Posterior vena cava (tissue), 2 donors: ENCODE results near the gene LMNA. TPM values are rescaled to one million over a fixed set of nuclear protein-coding genes. Genes with fewer than 3 reads are reported as not detected.
A peak's percentile ranks its signal among the peaks of the same experiment; 100 is the strongest.

ENCODE experiments used
- DNase-seq: peaks from one replicate; pipeline ENCODE4 v3.0.0-alpha.2; 2020; ENCODE audit warnings: low spot score
- intact Hi-C, 2 donors: fragments of 100-400 bp; cut with DNase I; formaldehyde crosslinking; loops; one replicate each; pipeline versions ENCODE4 v1.14.1 to v1.14.2; 2022 to 2023
- total RNA-seq, 2 donors: library from RNA; stranded (reverse); fragmentation: NEBNext Ultra II Directional; extraction: Animal tissue kit (Norgen Biotek cat#: 25700); gene quantifications; one replicate each; pipeline ENCODE4 v1.2.1, GENCODE V29; 2021
- donor health status: DM: yes; HTN: yes; CAD: no.
- donor health status: DM: yes; HTN: yes; CAD: no.

Gene LMNA
- total RNA-seq, 2 donors from 2014 or later = 500 to 599 TPM

- peak; percentile 96 for DNase-seq
- intact Hi-C loops = loop anchor here in 1 of 2 donors (5.0 kb wide), 1 partner anchor 33 kb away; no protein-coding TSS in a partner anchor
Measured at GRCh38 chr1:156129687-156130577, 15.4 kb downstream of the LMNA start.

DNA sequence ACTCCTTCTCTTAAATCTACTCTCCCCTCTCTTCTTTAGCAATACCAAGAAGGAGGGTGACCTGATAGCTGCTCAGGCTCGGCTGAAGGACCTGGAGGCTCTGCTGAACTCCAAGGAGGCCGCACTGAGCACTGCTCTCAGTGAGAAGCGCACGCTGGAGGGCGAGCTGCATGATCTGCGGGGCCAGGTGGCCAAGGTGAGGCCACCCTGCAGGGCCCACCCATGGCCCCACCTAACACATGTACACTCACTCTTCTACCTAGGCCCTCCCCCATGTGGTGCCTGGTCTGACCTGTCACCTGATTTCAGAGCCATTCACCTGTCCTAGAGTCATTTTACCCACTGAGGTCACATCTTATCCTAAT is 16.0 kb downstream of the LMNA start:
- DNase-seq = no peak
- intact Hi-C loops = loop anchor here in 1 of 2 donors (5.0 kb wide), 1 partner anchor 33 kb away; no protein-coding TSS in a partner anchor

DNA sequence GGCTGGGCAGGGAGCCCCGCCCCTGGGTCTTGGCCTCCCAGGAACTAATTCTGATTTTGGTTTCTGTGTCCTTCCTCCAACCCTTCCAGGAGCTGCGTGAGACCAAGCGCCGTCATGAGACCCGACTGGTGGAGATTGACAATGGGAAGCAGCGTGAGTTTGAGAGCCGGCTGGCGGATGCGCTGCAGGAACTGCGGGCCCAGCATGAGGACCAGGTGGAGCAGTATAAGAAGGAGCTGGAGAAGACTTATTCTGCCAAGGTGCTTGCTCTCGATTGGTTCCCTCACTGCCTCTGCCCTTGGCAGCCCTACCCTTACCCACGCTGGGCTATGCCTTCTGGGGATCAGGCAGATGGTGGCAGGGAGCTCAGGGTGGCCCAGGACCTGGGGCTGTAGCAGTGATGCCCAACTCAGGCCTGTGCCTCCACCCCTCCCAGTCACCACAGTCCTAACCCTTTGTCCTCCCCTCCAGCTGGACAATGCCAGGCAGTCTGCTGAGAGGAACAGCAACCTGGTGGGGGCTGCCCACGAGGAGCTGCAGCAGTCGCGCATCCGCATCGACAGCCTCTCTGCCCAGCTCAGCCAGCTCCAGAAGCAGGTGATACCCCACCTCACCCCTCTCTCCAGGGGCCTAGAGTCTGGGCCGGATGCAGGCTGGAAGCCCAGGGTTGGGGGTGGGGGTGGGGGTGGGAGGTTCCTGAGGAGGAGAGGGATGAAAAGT is 20.4 kb downstream of the LMNA start:
- intact Hi-C loops = loop anchor here (2.0 to 5.0 kb wide), 2 partner anchors 38 to 42 kb away; no protein-coding TSS in a partner anchor
- DNase-seq = no peak

GRCh38 chr1:156135930-156136871 is 21.7 kb downstream of the LMNA start:
- intact Hi-C loops = loop anchor here in 1 of 2 donors (2.0 kb wide), 1 partner anchor 43 kb away; no protein-coding TSS in a partner anchor
- DNase-seq = no peak

GRCh38 chr1:156136970-156137483 is 22.5 kb downstream of the LMNA start:
- DNase-seq = no peak
- intact Hi-C loops = loop anchor here in 1 of 2 donors (1.0 kb wide), 1 partner anchor 21 kb away; no protein-coding TSS in a partner anchor

- intact Hi-C loops = no loop called here
Measured at GRCh38 chr1:156138458-156138867, 24.0 kb downstream of the LMNA start.

GRCh38 chr1:156140879-156141707 is 26.6 kb downstream of the LMNA start:
- intact Hi-C loops = loop anchor here in 1 of 2 donors (5.0 kb wide), 1 partner anchor 49 kb away; no protein-coding TSS in a partner anchor
- DNase-seq = no peak

More at GRCh38 chr1:156138458-156138867, 24.0 kb downstream of the LMNA start:
- DNase-seq = no peak

DNA sequence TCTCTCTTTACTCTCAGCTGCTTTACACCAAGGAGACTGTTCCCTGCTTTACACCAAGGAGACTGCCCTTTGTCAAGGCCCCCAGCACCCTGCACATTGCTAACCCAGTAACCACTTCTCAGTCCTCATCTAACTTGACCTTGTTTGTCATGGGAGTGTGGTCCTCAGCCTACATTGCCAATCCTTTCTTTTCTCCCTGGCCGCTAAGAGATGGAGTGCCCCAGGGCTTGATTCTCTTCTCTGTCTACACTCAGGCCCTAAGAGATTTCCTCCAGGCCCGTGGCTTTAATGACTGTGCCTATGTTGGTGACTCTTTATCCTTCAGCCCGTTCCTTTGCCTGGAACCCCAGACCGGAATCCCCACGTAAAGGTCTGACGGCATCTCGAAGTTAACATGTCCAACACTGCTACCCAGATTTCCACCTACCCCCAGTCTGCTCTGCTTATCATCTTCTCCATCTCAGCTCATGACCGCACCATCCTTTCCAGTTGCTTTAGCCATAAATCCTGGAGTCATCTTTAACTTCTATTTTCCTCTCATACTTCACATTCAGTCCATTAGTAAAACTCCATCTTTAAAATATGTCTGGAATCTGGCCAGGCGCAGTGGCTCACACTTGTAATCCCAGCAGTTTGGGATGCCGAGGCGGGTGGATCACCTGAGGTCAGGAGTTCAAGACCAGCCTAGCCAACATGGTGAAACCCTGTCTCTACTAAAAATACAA is 29.4 kb downstream of the LMNA start:
- no peak for DNase-seq
- intact Hi-C loops = loop anchor here in 1 of 2 donors (5.0 kb wide), 1 partner anchor 52 kb away; no protein-coding TSS in a partner anchor

- intact Hi-C loops = loop anchor here (5.0 kb wide), 2 partner anchors 52 to 78 kb away; no protein-coding TSS in a partner anchor
- no peak for DNase-seq
Measured at GRCh38 chr1:156144742-156145141, 30.2 kb downstream of the LMNA start.

DNA sequence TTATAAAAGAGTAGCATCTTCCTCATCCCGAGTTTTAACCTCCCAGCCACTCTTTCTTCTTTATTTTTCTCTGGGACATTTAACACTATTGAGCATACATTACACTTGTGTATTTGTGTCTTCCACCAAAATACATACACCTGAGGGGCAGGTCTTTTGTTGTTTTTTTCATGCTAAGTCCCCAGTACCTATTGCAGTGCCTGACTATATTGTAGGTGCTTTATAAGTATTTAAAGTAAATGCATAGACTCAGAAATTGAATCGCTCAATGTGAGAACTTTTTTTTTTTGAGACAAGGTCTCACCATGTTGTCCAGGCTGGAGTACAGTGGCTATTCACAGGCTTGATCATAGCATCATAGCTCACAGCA is 31.1 kb downstream of the LMNA start:
- intact Hi-C loops = loop anchor here in 1 of 2 donors (5.0 kb wide), 1 partner anchor 77 kb away; no protein-coding TSS in a partner anchor
- no peak for DNase-seq

DNA sequence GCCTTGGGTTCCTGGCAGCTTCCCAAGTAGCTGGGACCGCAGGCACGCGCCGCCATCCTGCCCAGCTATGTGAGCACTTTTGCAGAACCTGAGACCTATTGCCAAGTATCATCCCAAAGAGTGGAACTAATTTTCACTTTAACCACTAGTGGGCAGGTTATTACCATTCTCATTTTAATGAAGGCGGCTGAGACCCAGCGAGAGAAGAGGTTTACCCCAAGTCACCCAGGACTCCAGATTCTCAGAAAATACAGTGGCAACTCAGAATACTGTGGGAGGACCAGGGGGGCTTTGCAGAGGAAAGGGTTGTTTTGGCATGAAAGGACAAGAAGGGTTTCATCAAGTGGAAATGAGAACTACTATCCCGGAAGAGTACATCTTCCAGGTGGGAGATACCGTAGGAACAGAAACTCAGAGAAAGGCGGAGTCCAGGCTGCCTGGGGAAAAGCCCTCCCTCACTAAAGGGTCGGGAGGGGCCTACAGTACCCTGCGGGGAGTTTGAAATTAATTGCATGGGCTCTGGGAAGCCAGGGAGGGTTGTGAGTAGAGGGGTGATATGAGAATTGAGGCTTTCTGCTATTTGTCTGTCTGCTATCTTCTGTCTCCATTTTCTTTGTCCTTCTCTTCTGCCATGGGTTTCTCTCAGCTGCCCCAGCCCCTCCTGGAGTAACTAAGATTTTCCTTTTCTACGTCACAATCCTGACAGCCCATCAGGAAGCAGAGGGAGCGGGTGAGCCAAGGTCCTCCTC is 31.7 kb downstream of the LMNA start:
- intact Hi-C loops = loop anchor here in 1 of 2 donors (5.0 kb wide), 1 partner anchor 76 kb away; no protein-coding TSS in a partner anchor
- peak; percentile 92 for DNase-seq

- no peak for DNase-seq
- intact Hi-C loops = loop anchor here in 1 of 2 donors (5.0 kb wide), 1 partner anchor 75 kb away; no protein-coding TSS in a partner anchor
Measured at GRCh38 chr1:156146769-156147405, 32.4 kb downstream of the LMNA start.

- DNase-seq = no peak
- intact Hi-C loops = loop anchor here in 1 of 2 donors (5.0 kb wide), 1 partner anchor 74 kb away; no protein-coding TSS in a partner anchor
Measured at GRCh38 chr1:156148216-156148615, 33.7 kb downstream of the LMNA start.

- DNase-seq = no peak
- intact Hi-C loops = loop anchor here (5.0 kb wide), 1 partner anchor 73 kb away; no protein-coding TSS in a partner anchor
Measured at GRCh38 chr1:156149374-156150332, 35.1 kb downstream of the LMNA start.
